GM18951 (cell line): ENCODE data around the gene NAV1.
"Not testable (repeated sequence)": the region's sequence is repeated elsewhere in the genome, so short reads cannot be mapped to it uniquely, and the experiment has no call there.

Experiments used
- POLR2A ChIP-seq: IDR thresholded peaks from 4 replicates; pipeline ENCODE4 v1.6.1; 2011; ENCODE audit warnings: mild to moderate bottlenecking; ENCODE audit not compliant: insufficient read length, insufficient read depth; ENCODE audit errors: extremely low read depth
- in situ Hi-C: fragments of 300-500 bp; cut with MboI; formaldehyde crosslinking; loops from one replicate; pipeline ENCODE4 v1.12.0; 2022; ENCODE audit warnings: low sequenced_read_pairs, mixed read lengths, inconsistent platforms; ENCODE audit not compliant: unreplicated experiment

The NAV1 gene

DNA sequence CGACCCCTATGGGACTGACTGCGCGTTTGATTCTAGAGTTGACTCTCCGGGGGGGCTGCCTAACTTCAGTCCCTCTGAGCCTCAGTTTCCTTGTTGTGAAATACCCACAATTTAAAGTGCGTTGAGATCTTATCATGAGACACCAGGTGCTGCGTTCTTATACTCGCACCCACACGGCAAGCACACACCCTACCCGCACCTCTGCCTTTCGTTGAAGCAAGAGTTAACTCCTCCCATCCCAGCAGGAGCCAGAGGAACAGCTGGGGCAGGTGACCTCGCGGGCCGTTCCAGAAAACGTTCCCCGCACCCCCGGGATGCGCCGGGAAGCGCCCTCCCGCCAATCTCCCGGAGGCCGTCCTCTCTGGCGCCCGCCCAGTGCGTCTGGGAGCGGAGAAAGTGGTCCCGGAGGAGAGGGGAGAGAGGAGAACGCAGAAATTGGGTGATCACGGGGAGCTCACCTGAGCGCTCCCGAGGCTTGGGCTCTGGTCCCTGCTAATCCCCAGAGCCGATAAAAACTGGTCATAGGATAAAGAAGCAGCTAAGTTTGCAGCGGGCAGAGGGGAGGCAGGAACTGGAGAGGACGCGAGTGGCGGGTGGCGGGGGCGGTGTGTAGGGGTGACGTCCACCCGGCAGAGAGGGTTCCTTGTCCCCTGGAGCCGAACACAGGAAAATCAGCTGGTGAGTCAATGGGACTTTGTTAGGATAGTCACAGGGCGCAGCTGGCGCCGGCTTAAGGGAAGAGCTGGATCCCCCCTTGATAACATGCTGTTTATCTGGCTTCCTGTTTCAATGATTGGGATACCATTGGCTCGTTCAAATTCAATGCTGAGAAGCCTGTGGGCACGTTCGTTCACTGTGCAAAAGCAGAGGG, 869 bp downstream of the NAV1 start:
- TF ChIP-seq POLR2A, result no peak
- in situ Hi-C loops, result no loop called here

DNA sequence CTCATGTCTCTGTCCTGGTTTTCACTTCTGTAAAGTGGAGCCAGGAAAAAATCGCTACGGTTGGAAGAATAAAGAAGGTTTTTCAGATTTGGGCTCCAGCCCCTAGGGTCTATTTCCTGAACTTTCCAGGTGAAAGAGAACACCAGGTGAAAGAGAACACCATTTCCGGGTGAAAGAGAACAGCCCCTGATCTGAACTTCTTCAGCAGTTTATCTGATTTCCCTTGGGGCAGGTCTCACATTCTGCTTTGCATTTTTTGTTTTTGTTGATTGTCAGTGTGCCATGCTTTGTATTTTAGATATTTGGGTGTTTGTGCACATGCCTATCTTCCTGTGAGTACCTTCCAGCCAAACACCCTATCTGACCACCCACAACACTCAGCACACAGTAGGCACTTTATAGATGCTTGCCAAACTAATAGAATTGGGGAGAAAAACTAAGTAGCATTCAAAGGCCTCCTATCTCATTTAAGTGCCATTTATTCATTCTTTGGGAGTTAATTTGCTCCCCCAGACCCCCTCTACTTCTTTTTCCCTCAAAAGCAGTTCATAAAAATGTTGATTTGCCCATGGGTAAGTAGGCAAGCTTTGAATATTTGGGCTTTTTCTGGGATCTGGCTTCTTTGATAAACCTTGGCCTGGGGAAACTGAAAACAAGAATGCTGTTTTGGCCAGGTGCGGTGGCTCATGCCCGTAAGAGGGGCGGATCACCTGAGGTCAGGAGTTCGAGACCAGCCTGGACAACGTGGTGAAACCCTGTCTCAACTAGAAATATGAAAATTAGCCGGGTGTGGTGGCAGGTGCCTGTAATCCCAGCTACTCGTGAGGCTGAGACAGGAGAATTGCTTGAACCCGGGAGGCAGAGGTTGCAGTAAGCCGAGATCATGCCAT, 2.2 kb downstream of the NAV1 start:
- in situ Hi-C loops, result no loop called here
- TF ChIP-seq POLR2A, result no peak

DNA sequence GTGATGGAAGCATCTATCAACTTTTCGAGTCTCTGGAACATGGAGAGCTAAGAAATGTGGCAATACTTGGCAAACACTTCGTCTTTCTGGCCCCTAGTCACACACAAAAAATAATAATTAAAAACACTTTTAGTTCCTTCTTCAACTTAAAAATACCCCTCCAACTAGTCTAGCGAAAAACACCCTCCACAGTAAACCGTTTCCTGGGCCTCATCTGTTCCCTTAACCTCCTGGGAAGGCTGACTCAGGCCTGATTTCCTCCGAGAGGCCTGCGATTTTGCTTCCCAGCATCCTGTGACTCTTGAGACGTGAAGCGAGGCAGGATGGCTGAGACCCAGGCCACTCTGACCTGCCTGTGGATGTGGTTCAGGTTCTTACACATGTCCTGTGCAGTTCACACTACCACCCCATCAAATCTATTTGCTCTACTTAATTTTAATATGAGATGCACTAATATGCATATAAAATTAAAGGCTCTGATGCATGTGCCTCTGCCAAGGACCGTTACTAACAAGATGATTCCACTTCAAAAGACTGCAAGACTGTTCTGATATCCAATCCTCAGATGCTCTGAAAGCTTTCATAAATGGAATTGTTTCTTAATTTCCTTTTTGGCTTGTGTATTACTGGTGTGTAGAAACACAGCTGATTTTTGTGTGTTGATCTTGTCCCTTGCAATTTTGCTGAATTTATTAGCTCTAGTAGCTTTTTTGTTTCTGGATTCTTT, 3.5 kb downstream of the NAV1 start:
- in situ Hi-C loops, result no loop called here
- no peak for TF ChIP-seq POLR2A

DNA sequence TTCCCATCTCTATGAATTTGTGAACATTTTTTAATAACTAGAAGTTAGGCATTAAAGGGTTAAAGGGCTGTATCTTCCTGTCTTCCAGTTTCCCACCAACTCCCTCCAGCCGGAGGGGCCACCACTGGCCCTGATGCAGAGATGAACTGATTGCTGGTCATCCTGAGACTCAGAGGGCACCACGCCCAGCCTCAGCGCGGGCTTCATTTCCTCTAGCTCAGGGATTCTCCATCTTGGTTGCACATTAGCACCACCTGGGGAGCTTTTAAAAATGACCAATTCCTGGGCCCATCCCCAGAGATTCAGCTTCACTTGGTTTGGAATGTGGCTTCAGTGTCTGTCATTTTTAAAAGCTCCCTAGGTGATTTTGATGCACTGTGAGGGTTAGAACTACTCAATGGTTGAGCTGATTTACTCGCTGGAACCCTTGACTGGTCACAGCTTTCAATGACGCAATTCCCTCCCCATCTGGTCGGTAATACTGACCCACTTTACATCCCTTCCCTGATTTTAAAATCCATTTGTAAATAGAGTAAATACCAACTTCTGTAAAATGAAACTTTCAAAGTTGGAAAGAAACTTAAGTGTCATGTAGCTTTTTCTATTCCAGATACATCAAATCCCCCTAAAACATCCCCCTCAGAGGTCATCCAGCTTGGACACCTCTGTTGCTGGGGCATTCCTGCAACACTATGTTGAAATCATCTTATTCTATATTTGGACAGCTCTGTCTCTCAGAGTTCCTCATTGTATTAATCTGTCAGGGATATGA, 5.1 kb downstream of the NAV1 start:
- TF ChIP-seq POLR2A, result no peak

DNA sequence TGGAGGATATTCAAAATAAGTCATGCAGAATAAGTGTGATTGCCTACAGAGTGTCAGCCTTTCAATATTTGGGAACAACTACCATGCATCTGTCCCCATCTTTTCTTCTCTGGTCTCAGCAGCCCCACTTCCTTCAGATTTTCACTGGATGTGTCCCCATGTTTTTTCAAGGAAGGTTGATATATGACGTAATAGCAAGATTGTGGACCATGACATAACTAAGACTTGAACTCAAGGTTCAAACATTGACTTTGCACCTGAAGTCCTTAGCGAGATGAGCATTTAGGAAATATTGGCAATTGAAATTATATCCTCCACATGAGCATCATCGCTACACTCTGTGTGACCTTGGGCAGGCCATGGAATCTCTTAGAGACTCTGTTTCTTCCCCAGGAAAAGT, 5.8 kb downstream of the NAV1 start:
- in situ Hi-C loops, result no loop called here
- TF ChIP-seq POLR2A, result no peak

More for the DNA sequence above, 5.1 kb downstream of the NAV1 start:
- in situ Hi-C loops, result no loop called here

DNA sequence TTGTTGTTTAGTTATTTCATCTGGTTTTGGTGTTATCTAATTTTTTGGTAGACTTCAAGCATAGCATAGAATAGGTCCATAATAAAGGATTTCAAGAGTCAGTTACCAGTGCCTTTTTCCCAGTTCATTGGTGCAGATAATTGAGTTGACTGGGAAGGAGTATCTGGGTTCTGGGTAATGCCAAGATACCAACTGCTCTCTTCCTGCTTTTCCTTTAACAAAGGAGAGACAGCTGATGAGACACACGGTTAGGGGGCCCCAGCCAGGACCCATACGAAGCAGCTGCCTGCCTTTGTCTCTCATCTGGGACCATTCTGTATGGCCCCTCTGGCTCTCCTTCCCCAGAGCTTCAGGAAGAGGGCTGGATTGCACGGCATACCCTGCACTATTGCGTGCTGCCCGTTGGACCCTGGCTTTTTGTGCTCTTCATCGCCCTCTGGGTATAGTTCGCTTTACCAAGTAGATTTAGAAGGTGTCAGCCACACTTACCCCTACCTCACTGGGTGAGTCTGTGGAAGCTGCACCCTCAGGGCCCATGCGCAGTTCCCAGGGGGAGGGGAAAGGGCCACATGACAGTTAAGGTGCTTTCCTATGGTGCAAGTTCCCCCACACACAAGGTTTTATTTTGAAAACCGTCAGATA, 7.0 kb downstream of the NAV1 start:
- in situ Hi-C loops, result no loop called here

DNA sequence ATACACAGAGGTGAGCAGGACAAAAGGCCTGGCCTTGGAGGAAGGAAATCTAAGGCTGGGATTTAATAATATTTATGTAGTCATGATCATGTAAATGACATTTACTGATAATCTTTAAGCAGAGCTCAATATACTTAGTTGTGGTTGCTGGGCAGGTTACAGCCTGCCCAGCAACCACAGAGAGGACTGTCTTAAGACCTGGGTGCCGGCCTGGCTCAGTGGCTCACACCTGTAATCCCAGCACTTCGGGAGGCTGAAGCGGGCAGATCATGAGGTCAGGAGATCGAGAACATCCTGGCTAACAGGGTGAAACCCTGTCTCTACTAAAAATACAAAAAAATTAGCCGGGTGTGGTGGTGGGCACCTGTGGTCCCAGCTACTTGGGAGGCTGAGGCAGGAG, 10.6 kb downstream of the NAV1 start:
- in situ Hi-C loops, result not testable (repeated sequence)

More for the DNA sequence above, 7.0 kb downstream of the NAV1 start:
- TF ChIP-seq POLR2A, result no peak

DNA sequence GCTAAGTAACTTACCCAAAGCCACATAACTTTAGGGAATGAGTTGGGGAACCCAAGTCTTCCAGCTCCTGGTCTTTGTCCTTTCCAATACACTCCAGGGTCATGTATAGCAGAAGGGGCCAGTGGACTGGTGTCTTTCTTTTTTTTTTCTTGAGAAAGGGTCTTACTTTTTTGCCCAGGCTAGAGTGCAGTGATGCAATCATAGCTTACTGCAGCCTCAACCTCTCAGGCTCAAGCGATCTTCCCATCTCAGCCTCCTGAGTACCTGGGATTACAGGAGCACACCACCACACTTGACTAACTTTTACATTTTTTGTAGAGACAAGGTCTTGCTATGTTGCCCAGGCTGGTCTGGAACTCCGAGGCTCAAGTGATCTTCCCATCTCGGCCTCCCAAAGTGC, 12.2 kb downstream of the NAV1 start:
- in situ Hi-C loops, result no loop called here

DNA sequence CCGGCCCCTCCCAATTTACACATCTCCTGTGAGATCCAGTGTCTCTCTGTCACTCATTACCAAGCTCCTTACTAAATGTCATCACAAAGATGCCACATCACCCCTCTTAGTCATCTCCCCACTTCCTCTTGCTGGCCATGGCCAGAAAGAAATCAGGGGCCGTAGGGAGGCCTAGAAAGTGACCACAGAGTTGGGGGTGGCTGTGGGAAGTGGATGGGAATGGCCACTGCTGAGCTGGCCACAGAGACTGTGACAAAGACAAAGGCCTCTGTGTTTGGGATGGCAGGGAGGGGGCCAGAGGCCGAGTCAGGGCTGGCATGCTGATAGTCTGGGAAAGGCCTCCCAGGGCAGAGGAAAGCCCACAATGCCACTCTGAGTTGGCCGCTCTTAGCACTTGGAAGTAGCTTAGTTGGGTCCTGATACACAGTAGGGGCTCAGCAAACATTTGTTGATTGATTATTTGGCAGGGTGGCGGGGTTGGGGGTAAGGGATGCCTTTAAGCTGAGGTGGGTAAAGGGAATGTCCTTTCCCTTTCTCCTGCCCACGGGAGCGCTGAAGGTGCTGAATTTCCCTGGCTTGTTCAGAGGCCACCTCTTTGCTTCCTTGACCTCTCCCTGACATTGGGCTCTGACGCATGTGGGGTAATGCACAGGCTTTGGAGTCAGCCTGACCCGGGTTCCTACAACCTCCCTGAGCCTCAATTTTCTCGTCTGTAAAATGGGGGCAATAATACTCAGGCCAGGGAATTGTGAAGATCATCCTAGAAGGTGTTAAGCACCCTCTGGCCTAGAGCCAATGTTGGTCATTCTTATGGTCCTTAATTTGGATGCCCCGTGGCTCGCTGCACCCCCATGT, 13.2 kb downstream of the NAV1 start:
- in situ Hi-C loops, result no loop called here
- TF ChIP-seq POLR2A, result no peak

More for the DNA sequence above, 12.2 kb downstream of the NAV1 start:
- no peak for TF ChIP-seq POLR2A

DNA sequence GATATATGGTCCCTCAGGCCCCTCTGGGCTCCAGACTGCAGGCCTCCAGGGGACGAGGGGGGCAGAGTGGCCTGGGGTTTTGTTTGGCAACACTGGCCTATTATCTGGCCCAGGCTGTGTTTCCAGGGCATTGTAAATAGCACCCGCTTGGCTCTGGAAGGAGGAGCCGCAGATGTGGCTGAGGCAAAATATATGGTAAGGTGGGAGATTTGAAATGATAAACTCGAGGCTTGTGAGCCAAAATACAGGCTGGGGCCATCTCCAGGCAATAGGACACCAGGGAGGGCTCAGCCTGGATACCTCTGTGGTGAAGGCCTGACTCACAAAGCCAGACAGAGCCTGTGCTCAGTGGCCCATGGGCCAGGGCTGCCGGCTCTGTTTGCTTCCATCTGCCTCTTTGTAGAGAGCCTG, 14.0 kb downstream of the NAV1 start:
- TF ChIP-seq POLR2A, result no peak
- in situ Hi-C loops, result no loop called here

DNA sequence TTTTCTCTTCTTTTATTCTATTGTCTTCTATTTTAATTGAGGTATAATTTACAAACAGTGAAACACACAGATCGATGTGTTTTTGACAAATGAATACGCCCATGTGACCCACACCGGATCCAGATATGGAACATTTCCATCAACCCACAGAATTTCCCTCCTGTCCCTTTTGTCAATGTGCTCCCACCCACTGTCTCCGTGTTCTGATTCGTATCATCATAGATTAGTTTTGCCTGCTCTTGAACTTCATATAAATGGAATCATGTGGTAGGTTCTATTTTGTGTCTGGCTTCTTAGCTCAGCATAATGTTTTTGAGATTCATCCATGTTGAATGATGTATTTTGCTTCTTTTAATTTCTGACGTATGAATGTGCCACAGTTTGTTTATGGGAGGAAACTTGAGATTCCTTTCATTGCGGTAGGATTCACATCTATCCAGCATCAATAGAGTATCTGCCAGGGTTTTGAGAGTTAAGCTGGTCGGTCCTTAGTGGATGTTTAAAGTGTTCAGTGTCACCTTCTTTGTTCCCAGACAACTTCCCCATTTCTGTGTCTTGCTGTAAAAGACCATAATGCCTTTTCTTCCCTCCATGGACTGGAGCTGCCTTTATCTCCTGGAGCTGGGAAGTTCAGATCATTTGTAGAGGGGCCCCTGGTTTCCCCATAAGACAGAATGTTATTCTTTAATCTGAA, 14.7 kb downstream of the NAV1 start:
- in situ Hi-C loops, result no loop called here

More for the DNA sequence above, 14.7 kb downstream of the NAV1 start:
- no peak for TF ChIP-seq POLR2A
